ENCODE results near the gene CYP2J2.

The CYP2J2 gene

GRCh38 chr1:59952065-59952464, 25.5 kb upstream of the CYP2J2 start:
- no peaks in the 10 kb centered on the region for H3K4me1 ChIP-seq (ENCODE audit: control insufficient read depth, insufficient read depth, low read length)
- TF ChIP-seq ZNF121 (tag by site-specific recombination; IDR thresholded peaks at IDR 0.05) (no peak), ZSCAN16 (tag by site-specific recombination; IDR thresholded peaks at IDR 0.05) (no peak), ZNF664 (tag by site-specific recombination; IDR thresholded peaks at IDR 0.05) (no peak)
- H3K4me3 ChIP-seq (ENCODE audit: low read depth, low read length) = no peak overlapping the region
- no peak overlapping the region for H3K27ac ChIP-seq (ENCODE audit: extremely low read depth, low read depth, low read length)
- no peaks in the 10 kb centered on the region for H3K9me3 ChIP-seq (ENCODE audit: control insufficient read depth, insufficient read depth, low read depth, low read length)
- ChIA-PET POLR2A (no interaction called here), CTCF (interaction anchor here (0.6 to 5.1 kb wide), 6 partner anchors 23 to 185 kb away, joined by 3 to 48 read pairs (median 4); no protein-coding TSS in a partner anchor)
- H3K36me3 ChIP-seq (ENCODE audit: control insufficient read depth in 2 of 2, insufficient read depth in 1 of 2, low read length in 2 of 2) = no peaks in the 10 kb centered on the region

GRCh38 chr1:59949648-59950047, 23.1 kb upstream of the CYP2J2 start:
- Histone ChIP-seq H3K9me3 (ENCODE audit: control insufficient read depth, insufficient read depth, low read depth, low read length) (no peaks in the 10 kb centered on the region), H3K36me3 (ENCODE audit: control insufficient read depth in 2 of 2, insufficient read depth in 1 of 2, low read length in 2 of 2) (no peaks in the 10 kb centered on the region), H3K4me1 (ENCODE audit: control insufficient read depth, insufficient read depth, low read length) (no peaks in the 10 kb centered on the region), H3K27ac (ENCODE audit: extremely low read depth, low read depth, low read length) (no peak overlapping the region), H3K4me3 (ENCODE audit: low read depth, low read length) (no peak overlapping the region)
- POLR2A ChIA-PET = no interaction called here
- TF ChIP-seq ZBTB11 (tag by site-specific recombination; conservative IDR thresholded peaks at IDR 0.05; ENCODE audit: low read depth) = no peak
- CTCF ChIA-PET = interaction anchor here (0.6 to 5.1 kb wide), 10 partner anchors 12 to 818 kb away, joined by 3 to 48 read pairs (median 4); no protein-coding TSS in a partner anchor

- CTCF ChIA-PET = interaction anchor here (0.6 to 5.1 kb wide), 9 partner anchors 12 to 1638 kb away, joined by 3 to 48 read pairs (median 3); no protein-coding TSS in a partner anchor
- Histone ChIP-seq H3K36me3 (ENCODE audit: control insufficient read depth in 2 of 2, insufficient read depth in 1 of 2, low read length in 2 of 2) (no peaks in the 10 kb centered on the region), H3K4me3 (ENCODE audit: low read depth, low read length) (no peak overlapping the region), H3K9me3 (ENCODE audit: control insufficient read depth, insufficient read depth, low read depth, low read length) (no peaks in the 10 kb centered on the region), H3K27ac (ENCODE audit: extremely low read depth, low read depth, low read length) (no peak overlapping the region), H3K4me1 (ENCODE audit: control insufficient read depth, insufficient read depth, low read length) (no peaks in the 10 kb centered on the region)
- TF ChIP-seq ZNF501 (tag by site-specific recombination; IDR thresholded peaks at IDR 0.05) (no peak), ZIC2 (tag by site-specific recombination; IDR thresholded peaks at IDR 0.05) (no peak), REPIN1 (tag by site-specific recombination; IDR thresholded peaks at IDR 0.05; ENCODE audit: low read depth) (no peak), ZNF354C (tag by site-specific recombination; IDR thresholded peaks at IDR 0.05; ENCODE audit: borderline replicate concordance, low read depth) (no peak), ZNF692 (tag by site-specific recombination; IDR thresholded peaks at IDR 0.05) (no peak), PRDM6 (tag by site-specific recombination; IDR thresholded peaks at IDR 0.05) (no peak), ZNF341 (tag by site-specific recombination; IDR thresholded peaks at IDR 0.05; ENCODE audit: low read depth) (no peak)
- POLR2A ChIA-PET = no interaction called here
Measured at GRCh38 chr1:59948990-59949389, 22.4 kb upstream of the CYP2J2 start.

Data from HEK293 (cell line).